Panc1 (cell line): ENCODE data around the gene ZBP1. TPM values are rescaled to one million over a fixed set of nuclear protein-coding genes. Genes with fewer than 3 reads are reported as not detected.

Experiments used
- ATAC-seq: fragments of 200-7000 bp; cut with Tn5 transposase; 2 replicates; pipeline ENCODE4 v1.9.1; 2020; ENCODE audit warnings: mild to moderate bottlenecking, moderate library complexity
- BruUV-seq: library from RNA; stranded (reverse); fragments of 400-500 nt; replicated peaks from 2 replicates; lab custom pipeline; 2021; lab: Mats Ljungman, UMichigan
- CTCF ChIA-PET: fragments of 300-600 bp; sonication (Branson Sonifier 250); formaldehyde crosslinking; loops from one replicate; lab custom pipeline; 2022; ENCODE audit warnings: antibody characterized with exemption; lab: Charles Lee
- POLR2A ChIA-PET: fragments of 300-600 bp; sonication (Branson Sonifier 250); formaldehyde crosslinking; loops from one replicate; lab custom pipeline; 2022; ENCODE audit warnings: antibody characterized with exemption; lab: Charles Lee
- DNase-seq: peaks from one replicate; pipeline ENCODE4 v3.0.0-alpha.2; 2010; ENCODE audit warnings: low read depth, low spot score
- H3K27ac ChIP-seq: 2 replicates; pipeline ENCODE4 v1.5.1; 2011; ENCODE audit warnings: mild to moderate bottlenecking, low read length, inconsistent platforms
- H3K27me3 ChIP-seq: fragments of 200-500 bp; sonication (Bioruptor generic); 2 replicates; pipeline ENCODE4 v1.6.0; 2014; ENCODE audit warnings: low read length, inconsistent platforms; ENCODE audit not compliant: control insufficient read depth, insufficient read depth
- H3K36me3 ChIP-seq: fragments of 200-500 bp; sonication (Bioruptor generic); 2 replicates; pipeline ENCODE4 v1.5.1; 2014; ENCODE audit warnings: inconsistent platforms, mild to moderate bottlenecking, low read length, moderate library complexity; ENCODE audit not compliant: control insufficient read depth, insufficient read depth
- H3K4me1 ChIP-seq: 2 replicates; pipeline ENCODE4 v1.5.1; 2011; ENCODE audit warnings: inconsistent platforms, mild to moderate bottlenecking, low read length, moderate library complexity; ENCODE audit not compliant: control insufficient read depth, insufficient read depth
- H3K4me3 ChIP-seq, 2 experiments: 2 replicates each; pipeline ENCODE4 v1.5.1; 2011 to 2012; ENCODE audit warnings: low read depth in 2 of 2, low read length in 2 of 2, mild to moderate bottlenecking in 2 of 2, inconsistent platforms in 1 of 2, moderate library complexity in 1 of 2
- H3K9me3 ChIP-seq: fragments of 200-500 bp; sonication (Bioruptor generic); 2 replicates; pipeline ENCODE4 v1.5.1; 2014; ENCODE audit warnings: low read depth, mild to moderate bottlenecking, inconsistent platforms, low read length, moderate library complexity; ENCODE audit not compliant: control insufficient read depth, insufficient read depth
- POLR2AphosphoS5 ChIP-seq: IDR thresholded peaks from 2 replicates; pipeline ENCODE4 v1.6.1; 2012; ENCODE audit warnings: mild to moderate bottlenecking, low read depth, low read length, moderate library complexity
- SIN3A ChIP-seq: IDR thresholded peaks from 2 replicates; pipeline ENCODE4 v1.6.1; 2012; ENCODE audit warnings: low read depth, mild to moderate bottlenecking, low read length, moderate library complexity, borderline replicate concordance; ENCODE audit not compliant: insufficient read depth
- TCF7L2 ChIP-seq: IDR thresholded peaks from 2 replicates; pipeline ENCODE4 v1.6.1; 2011; ENCODE audit warnings: mild to moderate bottlenecking, low read depth, low read length, inconsistent platforms
- in situ Hi-C: cut with HindIII; loops from 2 replicates; pipeline ENCODE4 v1.10.0; 2016; ENCODE audit warnings: low sequenced_read_pairs, low pct_unique_long_range_greater_than_20kb
- intact Hi-C: fragments of 100-400 bp; cut with micrococcal nuclease; formaldehyde crosslinking; loops from one replicate; pipeline ENCODE4 v1.10.0; 2022; ENCODE audit not compliant: unreplicated experiment
- total RNA-seq: library from RNA; stranded (reverse); gene quantifications from one replicate; pipeline ENCODE4 v1.2.1, GENCODE V29; 2021; ENCODE audit not compliant: unreplicated experiment
- TF ChIP-seq, protein P1 (sequence below): fragments of 450-650 bp; IDR thresholded peaks from 2 replicates; pipeline ENCODE4 v1.5.1; 2017; ENCODE audit warnings: mild to moderate bottlenecking
- TF ChIP-seq, protein P2 (sequence below), 2 experiments: IDR thresholded peaks; 2 replicates each; pipeline ENCODE4 v1.6.1; 2011 to 2012; ENCODE audit warnings: low read depth in 2 of 2, control low read depth in 1 of 2, low read length in 1 of 2, mild to moderate bottlenecking in 1 of 2, moderate library complexity in 1 of 2; ENCODE audit not compliant: insufficient read depth in 1 of 2

ZBP1 gene
- total RNA-seq, 1 experiment from 2014 or later, result not detected

DNA sequence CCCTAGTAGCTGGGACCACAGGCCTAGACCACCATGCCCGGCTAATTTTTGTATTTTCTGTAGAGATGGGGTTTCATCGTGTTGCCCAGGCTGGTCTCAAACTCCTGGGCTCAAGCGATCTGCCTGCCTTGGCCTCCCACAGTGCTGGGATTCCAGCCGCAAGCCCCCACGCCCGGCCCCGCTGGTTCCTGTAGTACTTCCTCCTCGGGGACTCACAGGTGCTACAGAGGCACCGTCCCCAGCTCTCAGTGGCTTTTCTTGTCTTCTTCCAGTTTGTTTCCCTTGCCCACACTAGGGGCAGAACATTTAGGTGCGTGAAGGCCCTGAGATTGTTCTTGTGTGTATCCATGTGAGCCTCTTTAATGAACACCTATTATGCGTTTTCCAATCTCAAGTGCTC is 773 bp upstream of the ZBP1 start:
- ChIA-PET POLR2A (no interaction called here), CTCF (interaction anchor here (0.8 kb wide), 1 partner anchor 10 kb away, joined by 5 read pairs; no protein-coding TSS in a partner anchor)
- BruUV-seq, result no TSS peak
- Histone ChIP-seq H3K27me3 (no peaks in the 10 kb centered on the region), H3K4me3 (no peak overlapping the region), H3K4me1 (peaks cover 5% of the 10 kb centered on the region; the same call in 1 of the 2 replicates), H3K9me3 (no peaks in the 10 kb centered on the region), H3K27ac (no peak overlapping the region), H3K36me3 (no peaks in the 10 kb centered on the region)
- TF ChIP-seq, protein P1, sequence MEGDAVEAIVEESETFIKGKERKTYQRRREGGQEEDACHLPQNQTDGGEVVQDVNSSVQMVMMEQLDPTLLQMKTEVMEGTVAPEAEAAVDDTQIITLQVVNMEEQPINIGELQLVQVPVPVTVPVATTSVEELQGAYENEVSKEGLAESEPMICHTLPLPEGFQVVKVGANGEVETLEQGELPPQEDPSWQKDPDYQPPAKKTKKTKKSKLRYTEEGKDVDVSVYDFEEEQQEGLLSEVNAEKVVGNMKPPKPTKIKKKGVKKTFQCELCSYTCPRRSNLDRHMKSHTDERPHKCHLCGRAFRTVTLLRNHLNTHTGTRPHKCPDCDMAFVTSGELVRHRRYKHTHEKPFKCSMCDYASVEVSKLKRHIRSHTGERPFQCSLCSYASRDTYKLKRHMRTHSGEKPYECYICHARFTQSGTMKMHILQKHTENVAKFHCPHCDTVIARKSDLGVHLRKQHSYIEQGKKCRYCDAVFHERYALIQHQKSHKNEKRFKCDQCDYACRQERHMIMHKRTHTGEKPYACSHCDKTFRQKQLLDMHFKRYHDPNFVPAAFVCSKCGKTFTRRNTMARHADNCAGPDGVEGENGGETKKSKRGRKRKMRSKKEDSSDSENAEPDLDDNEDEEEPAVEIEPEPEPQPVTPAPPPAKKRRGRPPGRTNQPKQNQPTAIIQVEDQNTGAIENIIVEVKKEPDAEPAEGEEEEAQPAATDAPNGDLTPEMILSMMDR, result no peak
- no peak for TF ChIP-seq TCF7L2
- TF ChIP-seq POLR2AphosphoS5, result no peak
- TF ChIP-seq, protein P2, sequence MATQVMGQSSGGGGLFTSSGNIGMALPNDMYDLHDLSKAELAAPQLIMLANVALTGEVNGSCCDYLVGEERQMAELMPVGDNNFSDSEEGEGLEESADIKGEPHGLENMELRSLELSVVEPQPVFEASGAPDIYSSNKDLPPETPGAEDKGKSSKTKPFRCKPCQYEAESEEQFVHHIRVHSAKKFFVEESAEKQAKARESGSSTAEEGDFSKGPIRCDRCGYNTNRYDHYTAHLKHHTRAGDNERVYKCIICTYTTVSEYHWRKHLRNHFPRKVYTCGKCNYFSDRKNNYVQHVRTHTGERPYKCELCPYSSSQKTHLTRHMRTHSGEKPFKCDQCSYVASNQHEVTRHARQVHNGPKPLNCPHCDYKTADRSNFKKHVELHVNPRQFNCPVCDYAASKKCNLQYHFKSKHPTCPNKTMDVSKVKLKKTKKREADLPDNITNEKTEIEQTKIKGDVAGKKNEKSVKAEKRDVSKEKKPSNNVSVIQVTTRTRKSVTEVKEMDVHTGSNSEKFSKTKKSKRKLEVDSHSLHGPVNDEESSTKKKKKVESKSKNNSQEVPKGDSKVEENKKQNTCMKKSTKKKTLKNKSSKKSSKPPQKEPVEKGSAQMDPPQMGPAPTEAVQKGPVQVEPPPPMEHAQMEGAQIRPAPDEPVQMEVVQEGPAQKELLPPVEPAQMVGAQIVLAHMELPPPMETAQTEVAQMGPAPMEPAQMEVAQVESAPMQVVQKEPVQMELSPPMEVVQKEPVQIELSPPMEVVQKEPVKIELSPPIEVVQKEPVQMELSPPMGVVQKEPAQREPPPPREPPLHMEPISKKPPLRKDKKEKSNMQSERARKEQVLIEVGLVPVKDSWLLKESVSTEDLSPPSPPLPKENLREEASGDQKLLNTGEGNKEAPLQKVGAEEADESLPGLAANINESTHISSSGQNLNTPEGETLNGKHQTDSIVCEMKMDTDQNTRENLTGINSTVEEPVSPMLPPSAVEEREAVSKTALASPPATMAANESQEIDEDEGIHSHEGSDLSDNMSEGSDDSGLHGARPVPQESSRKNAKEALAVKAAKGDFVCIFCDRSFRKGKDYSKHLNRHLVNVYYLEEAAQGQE (IDR thresholded peaks at IDR 0.05; ENCODE audit: insufficient read depth in 1 of 2, low read depth in 2 of 2, low read length in 1 of 2), result no peak
- TF ChIP-seq SIN3A, result no peak
- no peak for ATAC-seq
- in situ Hi-C loops (no loop called here), intact Hi-C loops (no loop called here)
- DNase-seq, result no peak

DNA sequence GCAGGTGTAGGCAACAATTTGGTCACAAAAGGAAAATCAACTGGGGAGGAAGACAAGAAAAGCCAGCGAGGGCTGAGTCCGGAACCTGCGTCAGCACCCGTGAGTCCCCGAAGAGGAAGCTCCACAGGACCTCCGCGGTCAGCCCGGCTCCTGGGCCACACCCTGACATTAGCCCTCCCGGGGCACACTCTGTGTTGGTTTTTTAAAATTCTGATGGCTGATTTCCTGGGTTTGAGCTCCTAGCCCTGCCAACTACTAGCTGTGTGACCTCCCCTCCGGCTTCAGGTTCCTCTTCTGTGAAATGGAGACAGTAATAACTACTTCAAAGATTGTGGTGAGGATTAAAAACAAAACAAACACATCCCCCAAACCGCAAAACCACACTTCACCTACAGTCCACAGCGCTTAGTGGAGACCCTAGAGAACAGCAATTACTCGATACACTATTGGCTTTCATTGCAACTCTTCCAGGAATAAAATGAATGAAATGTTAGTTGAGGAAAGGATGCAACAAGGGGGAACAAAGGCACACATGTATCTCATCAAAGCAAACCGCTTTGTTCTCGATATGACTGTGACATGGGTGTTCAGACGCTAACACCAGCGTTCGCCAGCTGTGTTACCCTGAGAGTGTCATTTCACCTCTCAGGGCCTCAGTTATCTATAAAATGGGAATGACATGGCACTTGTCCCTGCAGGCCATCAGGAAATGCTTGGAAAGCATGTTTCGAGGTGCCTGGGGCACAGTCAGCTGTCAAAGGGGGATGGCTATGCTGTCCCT is 985 bp downstream of the ZBP1 start:
- CTCF ChIA-PET, result no interaction called here
- POLR2A ChIA-PET, result no interaction called here
- H3K36me3 ChIP-seq, result no peaks in the 10 kb centered on the region

More for the DNA sequence above, 985 bp downstream of the ZBP1 start:
- Histone ChIP-seq H3K27me3 (no peaks in the 10 kb centered on the region), H3K27ac (no peak overlapping the region), H3K4me3 (no peak overlapping the region), H3K4me1 (peaks cover 5% of the 10 kb centered on the region; the same call in 1 of the 2 replicates), H3K9me3 (no peaks in the 10 kb centered on the region)
- no peak for TF ChIP-seq TCF7L2
- TF ChIP-seq, protein P1, result no peak
- TF ChIP-seq, protein P2 (IDR thresholded peaks at IDR 0.05; ENCODE audit: insufficient read depth in 1 of 2, low read depth in 2 of 2, low read length in 1 of 2), result no peak
- TF ChIP-seq SIN3A, result no peak
- no peak for TF ChIP-seq POLR2AphosphoS5
- intact Hi-C loops (no loop called here), in situ Hi-C loops (no loop called here)
- DNase-seq (no peak), ATAC-seq (no peak)
- no TSS peak for BruUV-seq
